Ascending aorta (tissue), 2 donors: ENCODE results near the gene CD200. TPM values are rescaled to one million over a fixed set of nuclear protein-coding genes. Genes with fewer than 3 reads are reported as not detected.

Experiments used
- DNase-seq, 2 donors: peaks; one replicate each; pipeline ENCODE4 v3.0.0-alpha.2; 2019; ENCODE audit warnings: low spot score in 2 of 2
- H3K27ac ChIP-seq, 2 donors: fragments of 200-600 bp; sonication (generic); one replicate each; pipeline ENCODE4 v1.5.1; 2016 to 2017; ENCODE audit warnings: mild to moderate bottlenecking in 1 of 2
- H3K27me3 ChIP-seq: fragments of 200-600 bp; sonication (generic); one replicate; pipeline ENCODE4 v1.5.1; 2017
- H3K36me3 ChIP-seq, 2 donors: fragments of 200-600 bp; sonication (generic); one replicate each; pipeline ENCODE4 v1.5.1; 2016
- H3K4me1 ChIP-seq, 2 donors: fragments of 200-600 bp; sonication (generic); one replicate each; pipeline ENCODE4 v1.5.1; 2016 to 2017; ENCODE audit warnings: mild to moderate bottlenecking in 1 of 2
- H3K4me3 ChIP-seq, 2 donors: fragments of 200-600 bp; sonication (generic); one replicate each; pipeline ENCODE4 v1.5.1; 2016 to 2017; ENCODE audit warnings: mild to moderate bottlenecking in 1 of 2
- H3K9me3 ChIP-seq, 2 donors: fragments of 200-600 bp; sonication (generic); one replicate each; pipeline ENCODE4 v1.5.1; 2016
- intact Hi-C: fragments of 100-400 bp; cut with DNase I; formaldehyde crosslinking; loops from one replicate; pipeline ENCODE4 v1.15.1; 2023
- total RNA-seq: library from RNA; depleted of rRNA; stranded (reverse); fragments of >200 nt; gene quantifications from one replicate; pipeline ENCODE4 v1.1.0, GENCODE V29; 2016
- TF ChIP-seq, protein P1 (sequence below), 3 experiments: fragments of 200-600 bp in 2 of 3; fragments of 450-650 bp in 1 of 3; sonication (generic) in 2 of 3; IDR thresholded peaks; one replicate each; pipeline ENCODE4 v1.5.1; 2016 to 2019; ENCODE audit warnings: antibody characterized with exemption in 3 of 3, mild to moderate bottlenecking in 1 of 3, moderate library complexity in 1 of 3

Gene CD200
- total RNA-seq, 1 donor from 2014 or later: 3.6 TPM

DNA sequence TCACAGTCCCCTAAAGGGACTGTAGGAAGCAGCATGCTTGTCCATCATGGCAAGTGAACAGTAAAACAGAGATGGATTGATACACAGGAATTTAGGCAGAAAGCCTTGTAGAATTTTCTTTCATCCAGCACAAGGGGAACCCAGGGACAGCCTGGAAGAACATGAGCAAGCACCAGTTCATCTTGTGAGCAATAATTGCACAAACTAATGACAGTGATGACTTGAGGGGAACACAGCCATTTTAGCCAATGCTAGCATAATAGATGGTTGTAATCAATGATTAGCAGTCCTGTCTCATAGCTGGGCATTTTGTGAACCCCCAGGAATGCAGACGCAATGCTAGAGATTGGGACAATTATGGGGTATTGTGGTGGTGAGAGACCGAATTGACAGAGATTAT is 6.7 kb downstream of the CD200 start:
- Histone ChIP-seq H3K9me3 (no peaks in the 10 kb centered on the region), H3K36me3 (peaks cover 0 to 11% of the 10 kb centered on the region in 2 donors), H3K27ac (peak overlapping the region; percentile 95), H3K4me3 (no peak overlapping the region), H3K4me1 (peaks cover 0 to 18% of the 10 kb centered on the region in 2 donors), H3K27me3 (no peaks in the 10 kb centered on the region)
- TF ChIP-seq, protein P1, sequence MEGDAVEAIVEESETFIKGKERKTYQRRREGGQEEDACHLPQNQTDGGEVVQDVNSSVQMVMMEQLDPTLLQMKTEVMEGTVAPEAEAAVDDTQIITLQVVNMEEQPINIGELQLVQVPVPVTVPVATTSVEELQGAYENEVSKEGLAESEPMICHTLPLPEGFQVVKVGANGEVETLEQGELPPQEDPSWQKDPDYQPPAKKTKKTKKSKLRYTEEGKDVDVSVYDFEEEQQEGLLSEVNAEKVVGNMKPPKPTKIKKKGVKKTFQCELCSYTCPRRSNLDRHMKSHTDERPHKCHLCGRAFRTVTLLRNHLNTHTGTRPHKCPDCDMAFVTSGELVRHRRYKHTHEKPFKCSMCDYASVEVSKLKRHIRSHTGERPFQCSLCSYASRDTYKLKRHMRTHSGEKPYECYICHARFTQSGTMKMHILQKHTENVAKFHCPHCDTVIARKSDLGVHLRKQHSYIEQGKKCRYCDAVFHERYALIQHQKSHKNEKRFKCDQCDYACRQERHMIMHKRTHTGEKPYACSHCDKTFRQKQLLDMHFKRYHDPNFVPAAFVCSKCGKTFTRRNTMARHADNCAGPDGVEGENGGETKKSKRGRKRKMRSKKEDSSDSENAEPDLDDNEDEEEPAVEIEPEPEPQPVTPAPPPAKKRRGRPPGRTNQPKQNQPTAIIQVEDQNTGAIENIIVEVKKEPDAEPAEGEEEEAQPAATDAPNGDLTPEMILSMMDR (IDR thresholded peaks at IDR 0.05): no peak
- DNase-seq: no peak
- intact Hi-C loops: loop anchor here (10.0 kb wide), 1 partner anchor 475 kb away; no protein-coding TSS in a partner anchor

- peaks cover 0 to 22% of the 10 kb centered on the region in 2 donors for H3K4me1 ChIP-seq
- H3K4me3 ChIP-seq: no peak overlapping the region
- peaks cover 11 to 28% of the 10 kb centered on the region in 2 donors for H3K36me3 ChIP-seq
- H3K27me3 ChIP-seq: no peaks in the 10 kb centered on the region
- TF ChIP-seq, protein P1 (IDR thresholded peaks at IDR 0.05): no peak
- intact Hi-C loops: no loop called here
- H3K27ac ChIP-seq: peak overlapping the region in 1 of 2 donors; percentile 95
- DNase-seq: no peak
- no peaks in the 10 kb centered on the region for H3K9me3 ChIP-seq
Observed at GRCh38 chr3:112341386-112341785, 8.4 kb downstream of the CD200 start.

- DNase-seq: no peak
- Histone ChIP-seq H3K4me1 (peaks cover 0 to 6% of the 10 kb centered on the region in 2 donors), H3K27me3 (no peaks in the 10 kb centered on the region), H3K27ac (no peak overlapping the region), H3K36me3 (peaks cover 25 to 53% of the 10 kb centered on the region in 2 donors), H3K4me3 (no peak overlapping the region), H3K9me3 (no peaks in the 10 kb centered on the region)
- TF ChIP-seq, protein P1 (IDR thresholded peaks at IDR 0.05): no peak
- intact Hi-C loops: no loop called here
Observed at GRCh38 chr3:112345681-112346080, 12.7 kb downstream of the CD200 start.

GRCh38 chr3:112346491-112347122 is 13.7 kb downstream of the CD200 start:
- no peak for DNase-seq
- H3K27ac ChIP-seq: peak overlapping the region; percentile 19 to 29
- no peaks in the 10 kb centered on the region for H3K9me3 ChIP-seq
- peaks cover 25 to 53% of the 10 kb centered on the region in 2 donors for H3K36me3 ChIP-seq
- no peaks in the 10 kb centered on the region for H3K27me3 ChIP-seq
- peaks cover 0 to 6% of the 10 kb centered on the region in 2 donors for H3K4me1 ChIP-seq
- intact Hi-C loops: no loop called here
- H3K4me3 ChIP-seq: no peak overlapping the region
- TF ChIP-seq, protein P1 (IDR thresholded peaks at IDR 0.05): no peak

DNA sequence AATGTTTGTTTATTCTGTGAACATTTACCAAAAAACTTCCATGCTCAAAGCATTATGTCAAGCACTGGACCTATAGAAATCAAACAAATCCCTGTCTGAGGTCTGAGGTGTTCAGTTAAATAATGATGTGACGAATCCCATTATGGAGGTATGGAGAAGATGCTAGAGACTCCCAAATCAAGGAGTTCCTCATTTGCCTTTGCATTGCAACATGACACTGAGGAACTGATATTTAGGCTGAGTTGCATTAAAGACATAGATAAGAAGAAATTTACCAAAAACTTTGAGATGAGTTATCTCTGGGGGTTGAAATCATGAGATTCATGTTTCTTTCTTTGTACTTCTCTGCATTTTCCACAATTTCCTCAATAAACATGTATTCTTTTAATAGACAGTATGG is 16.0 kb downstream of the CD200 start:
- H3K4me3 ChIP-seq: no peak overlapping the region
- H3K36me3 ChIP-seq: peaks cover 25 to 52% of the 10 kb centered on the region in 2 donors
- intact Hi-C loops: no loop called here
- peaks cover 0 to 12% of the 10 kb centered on the region in 2 donors for H3K4me1 ChIP-seq
- no peak for DNase-seq
- TF ChIP-seq, protein P1 (IDR thresholded peaks at IDR 0.05): no peak
- no peaks in the 10 kb centered on the region for H3K9me3 ChIP-seq
- H3K27me3 ChIP-seq: no peaks in the 10 kb centered on the region
- H3K27ac ChIP-seq: no peak overlapping the region
